ENCODE results near the gene RPL39L. TPM values are rescaled to one million over a fixed set of nuclear protein-coding genes. Genes with fewer than 3 reads are reported as not detected.
"Not testable (repeated sequence)": the region's sequence is repeated elsewhere in the genome, so short reads cannot be mapped to it uniquely, and the experiment has no call there.

RPL39L gene
- total RNA-seq, 1 donor from 2014 or later = 8.9 TPM

- DNase-seq (ENCODE audit: low spot score) = no peak
- Mint-ChIP-seq H3K27ac (ENCODE audit: unreplicated experiment) (no peak overlapping the region), H3K4me3 (ENCODE audit: unreplicated experiment) (no peak overlapping the region), H3K4me1 (ENCODE audit: unreplicated experiment) (peaks cover 2% of the 10 kb centered on the region), H3K27me3 (ENCODE audit: unreplicated experiment) (peaks cover 7% of the 10 kb centered on the region), H3K36me3 (ENCODE audit: low read depth, unreplicated experiment) (no peaks in the 10 kb centered on the region), H3K9me3 (ENCODE audit: unreplicated experiment) (no peaks in the 10 kb centered on the region)
- no peak for TF ChIP-seq CTCF (IDR thresholded peaks at IDR 0.05; ENCODE audit: unreplicated experiment)
Observed at GRCh38 chr3:187183903-187184302, 44.6 kb upstream of the RPL39L start.

DNA sequence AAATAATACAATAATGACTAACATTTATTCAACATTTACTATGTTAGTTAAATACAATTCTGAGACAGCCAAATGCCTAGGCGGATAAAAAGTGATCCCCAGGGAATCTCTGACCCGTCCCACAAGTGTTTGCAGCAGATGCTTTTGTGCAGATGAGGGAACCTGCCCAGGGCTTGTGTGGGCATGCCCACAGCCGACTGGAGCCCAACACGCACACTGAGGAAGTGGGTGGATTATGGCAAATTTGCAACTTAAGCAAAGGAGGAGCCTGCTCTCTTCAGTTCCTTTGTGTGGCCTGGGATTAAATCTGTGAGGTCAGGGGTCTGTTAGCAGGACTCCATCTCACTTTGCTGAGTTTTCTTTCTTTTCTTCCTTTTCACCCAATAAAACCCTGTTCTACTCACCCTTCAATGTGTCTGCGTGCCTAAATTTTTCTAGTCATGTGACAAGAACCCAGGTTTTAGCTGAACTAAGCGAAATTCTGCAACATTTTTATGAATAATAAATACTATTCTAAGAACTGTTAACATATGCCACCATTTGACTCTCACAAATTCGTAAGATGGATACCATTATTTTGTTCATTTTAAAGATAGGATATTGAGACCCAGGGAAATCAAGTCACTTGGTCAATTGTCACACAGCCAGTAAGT is 44.0 kb upstream of the RPL39L start:
- no peak for TF ChIP-seq CTCF (IDR thresholded peaks at IDR 0.05; ENCODE audit: unreplicated experiment)
- H3K27me3 Mint-ChIP-seq (ENCODE audit: unreplicated experiment) = peaks cover 7% of the 10 kb centered on the region
- no peaks in the 10 kb centered on the region for H3K9me3 Mint-ChIP-seq (ENCODE audit: unreplicated experiment)
- H3K36me3 Mint-ChIP-seq (ENCODE audit: low read depth, unreplicated experiment) = no peaks in the 10 kb centered on the region
- no peak overlapping the region for H3K4me3 Mint-ChIP-seq (ENCODE audit: unreplicated experiment)
- no peak overlapping the region for H3K27ac Mint-ChIP-seq (ENCODE audit: unreplicated experiment)
- no peak for DNase-seq (ENCODE audit: low spot score)
- peaks cover 2% of the 10 kb centered on the region for H3K4me1 Mint-ChIP-seq (ENCODE audit: unreplicated experiment)

GRCh38 chr3:187181454-187182170 is 42.3 kb upstream of the RPL39L start:
- H3K4me1 Mint-ChIP-seq (ENCODE audit: unreplicated experiment) = peaks cover 2% of the 10 kb centered on the region
- no peaks in the 10 kb centered on the region for H3K36me3 Mint-ChIP-seq (ENCODE audit: low read depth, unreplicated experiment)
- no peak for DNase-seq (ENCODE audit: low spot score)
- no peak overlapping the region for H3K27ac Mint-ChIP-seq (ENCODE audit: unreplicated experiment)
- H3K4me3 Mint-ChIP-seq (ENCODE audit: unreplicated experiment) = no peak overlapping the region
- H3K27me3 Mint-ChIP-seq (ENCODE audit: unreplicated experiment) = peaks cover 7% of the 10 kb centered on the region
- H3K9me3 Mint-ChIP-seq (ENCODE audit: unreplicated experiment) = no peaks in the 10 kb centered on the region
- TF ChIP-seq CTCF (IDR thresholded peaks at IDR 0.05; ENCODE audit: unreplicated experiment) = no peak

GRCh38 chr3:187172929-187173328 is 33.6 kb upstream of the RPL39L start:
- peaks cover 3% of the 10 kb centered on the region for H3K27me3 Mint-ChIP-seq (ENCODE audit: unreplicated experiment)
- DNase-seq (ENCODE audit: low spot score) = no peak
- no peak overlapping the region for H3K27ac Mint-ChIP-seq (ENCODE audit: unreplicated experiment)
- no peaks in the 10 kb centered on the region for H3K36me3 Mint-ChIP-seq (ENCODE audit: low read depth, unreplicated experiment)
- no peaks in the 10 kb centered on the region for H3K4me1 Mint-ChIP-seq (ENCODE audit: unreplicated experiment)
- no peaks in the 10 kb centered on the region for H3K9me3 Mint-ChIP-seq (ENCODE audit: unreplicated experiment)
- no peak overlapping the region for H3K4me3 Mint-ChIP-seq (ENCODE audit: unreplicated experiment)
- TF ChIP-seq CTCF (IDR thresholded peaks at IDR 0.05; ENCODE audit: unreplicated experiment) = no peak

- not testable (repeated sequence) for H3K27ac Mint-ChIP-seq (ENCODE audit: unreplicated experiment); H3K27me3 Mint-ChIP-seq (ENCODE audit: unreplicated experiment); H3K36me3 Mint-ChIP-seq (ENCODE audit: low read depth, unreplicated experiment); DNase-seq (ENCODE audit: low spot score); H3K9me3 Mint-ChIP-seq (ENCODE audit: unreplicated experiment); H3K4me3 Mint-ChIP-seq (ENCODE audit: unreplicated experiment); H3K4me1 Mint-ChIP-seq (ENCODE audit: unreplicated experiment)
Observed at GRCh38 chr3:187170911-187171310, 31.6 kb upstream of the RPL39L start.
